ENCODE results near the gene USP25. TPM values are rescaled to one million over a fixed set of nuclear protein-coding genes. Genes with fewer than 3 reads are reported as not detected.

Gene USP25
- total and polyA plus RNA-seq, 9 of the 15 experiments (the other 6 are each of a cell fraction or from before 2014, with no cell fraction given): 7.8 to 44.9 (median 31.4) TPM

GRCh38 chr21:15731243-15731613 lies 1.4 kb downstream of the USP25 start (continued):
- TF ChIP-seq FUS (optimal IDR thresholded peaks at IDR 0.05; ENCODE audit: low read depth, low read length): no peak
- TF ChIP-seq CREB3L1 (IDR thresholded peaks at IDR 0.05; ENCODE audit: borderline replicate concordance, low read depth): no peak
- TF ChIP-seq, protein P1, sequence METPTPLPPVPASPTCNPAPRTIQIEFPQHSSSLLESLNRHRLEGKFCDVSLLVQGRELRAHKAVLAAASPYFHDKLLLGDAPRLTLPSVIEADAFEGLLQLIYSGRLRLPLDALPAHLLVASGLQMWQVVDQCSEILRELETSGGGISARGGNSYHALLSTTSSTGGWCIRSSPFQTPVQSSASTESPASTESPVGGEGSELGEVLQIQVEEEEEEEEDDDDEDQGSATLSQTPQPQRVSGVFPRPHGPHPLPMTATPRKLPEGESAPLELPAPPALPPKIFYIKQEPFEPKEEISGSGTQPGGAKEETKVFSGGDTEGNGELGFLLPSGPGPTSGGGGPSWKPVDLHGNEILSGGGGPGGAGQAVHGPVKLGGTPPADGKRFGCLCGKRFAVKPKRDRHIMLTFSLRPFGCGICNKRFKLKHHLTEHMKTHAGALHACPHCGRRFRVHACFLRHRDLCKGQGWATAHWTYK (CRISPR knock-in tag; IDR thresholded peaks at IDR 0.05): no peak
- no peak for TF ChIP-seq KLF16 (IDR thresholded peaks at IDR 0.05)
- no peak for TF ChIP-seq FOXM1 (IDR thresholded peaks at IDR 0.05; ENCODE audit: low read depth)
- no peak for TF ChIP-seq FOXM1 (CRISPR knock-in tag; IDR thresholded peaks at IDR 0.05; ENCODE audit: low read depth)
- TF ChIP-seq ARID2 (IDR thresholded peaks at IDR 0.05): no peak
- no peak for TF ChIP-seq ZKSCAN8 (CRISPR knock-in tag; IDR thresholded peaks at IDR 0.05)
- TF ChIP-seq, protein P2, sequence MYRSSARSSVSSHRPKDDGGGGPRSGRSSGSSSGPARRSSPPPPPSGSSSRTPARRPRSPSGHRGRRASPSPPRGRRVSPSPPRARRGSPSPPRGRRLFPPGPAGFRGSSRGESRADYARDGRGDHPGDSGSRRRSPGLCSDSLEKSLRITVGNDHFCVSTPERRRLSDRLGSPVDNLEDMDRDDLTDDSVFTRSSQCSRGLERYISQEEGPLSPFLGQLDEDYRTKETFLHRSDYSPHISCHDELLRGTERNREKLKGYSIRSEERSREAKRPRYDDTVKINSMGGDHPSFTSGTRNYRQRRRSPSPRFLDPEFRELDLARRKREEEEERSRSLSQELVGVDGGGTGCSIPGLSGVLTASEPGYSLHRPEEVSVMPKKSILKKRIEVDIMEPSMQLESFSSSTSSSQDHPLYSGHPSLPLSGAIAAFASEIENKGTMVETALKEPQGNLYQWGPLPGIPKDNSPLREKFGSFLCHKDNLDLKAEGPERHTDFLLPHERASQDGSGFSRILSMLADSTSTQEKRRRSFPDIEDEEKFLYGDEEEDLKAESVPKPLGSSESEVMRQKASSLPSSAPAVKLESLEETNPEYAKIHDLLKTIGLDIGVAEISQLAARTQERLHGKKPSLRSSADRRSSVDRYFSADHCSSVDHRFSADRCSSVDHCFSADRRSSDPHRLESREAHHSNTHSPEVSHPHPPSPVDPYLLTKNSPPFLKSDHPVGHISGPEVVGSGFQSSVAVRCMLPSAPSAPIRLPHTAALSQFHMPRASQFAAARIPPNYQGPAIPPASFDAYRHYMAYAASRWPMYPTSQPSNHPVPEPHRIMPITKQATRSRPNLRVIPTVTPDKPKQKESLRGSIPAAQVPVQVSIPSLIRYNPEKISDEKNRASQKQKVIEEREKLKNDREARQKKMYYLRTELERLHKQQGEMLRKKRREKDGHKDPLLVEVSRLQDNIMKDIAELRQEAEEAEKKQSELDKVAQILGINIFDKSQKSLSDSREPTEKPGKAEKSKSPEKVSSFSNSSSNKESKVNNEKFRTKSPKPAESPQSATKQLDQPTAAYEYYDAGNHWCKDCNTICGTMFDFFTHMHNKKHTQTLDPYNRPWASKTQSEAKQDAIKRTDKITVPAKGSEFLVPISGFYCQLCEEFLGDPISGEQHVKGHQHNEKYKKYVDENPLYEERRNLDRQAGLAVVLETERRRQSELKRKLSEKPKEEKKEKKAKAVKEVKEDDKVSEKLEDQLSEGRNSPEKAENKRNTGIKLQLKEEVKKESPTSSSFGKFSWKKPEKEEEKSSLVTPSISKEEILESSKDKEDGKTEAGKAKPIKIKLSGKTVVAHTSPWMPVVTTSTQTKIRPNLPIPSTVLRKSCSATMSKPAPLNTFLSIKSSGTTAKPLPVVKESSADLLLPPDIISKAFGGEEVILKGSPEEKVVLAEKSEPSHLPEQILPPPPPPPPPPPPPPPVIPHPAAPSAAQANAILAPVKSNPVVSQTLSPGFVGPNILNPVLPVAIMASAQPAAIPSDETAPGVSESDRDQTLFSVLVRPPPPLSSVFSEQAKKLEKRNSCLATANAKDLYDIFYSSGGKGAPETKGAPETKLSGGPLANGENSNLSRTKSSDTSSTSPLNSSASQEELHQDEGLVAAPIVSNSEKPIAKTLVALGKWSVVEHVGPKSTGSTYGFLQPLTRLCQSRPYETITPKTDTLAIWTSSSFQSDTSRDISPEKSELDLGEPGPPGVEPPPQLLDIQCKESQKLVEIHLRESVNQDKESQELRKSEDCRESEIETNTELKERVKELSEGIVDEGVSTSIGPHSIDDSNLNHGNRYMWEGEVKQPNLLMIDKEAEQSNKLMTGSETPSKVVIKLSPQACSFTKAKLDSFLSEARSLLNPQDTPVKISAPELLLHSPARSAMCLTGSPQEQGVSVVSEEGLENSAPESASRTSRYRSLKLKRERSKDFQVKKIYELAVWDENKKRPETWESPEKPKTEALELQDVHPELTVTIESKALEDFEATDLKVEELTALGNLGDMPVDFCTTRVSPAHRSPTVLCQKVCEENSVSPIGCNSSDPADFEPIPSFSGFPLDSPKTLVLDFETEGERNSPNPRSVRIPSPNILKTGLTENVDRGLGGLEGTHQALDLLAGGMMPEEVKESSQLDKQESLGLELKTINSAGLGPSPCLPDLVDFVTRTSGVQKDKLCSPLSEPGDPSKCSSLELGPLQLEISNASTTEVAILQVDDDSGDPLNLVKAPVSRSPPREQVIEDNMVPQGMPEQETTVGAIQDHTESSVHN (IDR thresholded peaks at IDR 0.05; ENCODE audit: borderline replicate concordance in 1 of 2, low read depth in 1 of 2): 0 out of 4 replicates have a peak, but pooled peaks of 1 of the 2 experiments have one; percentile 2
- 0 out of 2 replicates have a peak, but pooled peaks have one; percentile 52 for TF ChIP-seq KLF1 (tag; IDR thresholded peaks at IDR 0.05)
- TF ChIP-seq NR1H2 (CRISPR knock-in tag; IDR thresholded peaks at IDR 0.05): no peak
- TF ChIP-seq PPARD (CRISPR knock-in tag; IDR thresholded peaks at IDR 0.05): no peak
- TF ChIP-seq, protein P3, sequence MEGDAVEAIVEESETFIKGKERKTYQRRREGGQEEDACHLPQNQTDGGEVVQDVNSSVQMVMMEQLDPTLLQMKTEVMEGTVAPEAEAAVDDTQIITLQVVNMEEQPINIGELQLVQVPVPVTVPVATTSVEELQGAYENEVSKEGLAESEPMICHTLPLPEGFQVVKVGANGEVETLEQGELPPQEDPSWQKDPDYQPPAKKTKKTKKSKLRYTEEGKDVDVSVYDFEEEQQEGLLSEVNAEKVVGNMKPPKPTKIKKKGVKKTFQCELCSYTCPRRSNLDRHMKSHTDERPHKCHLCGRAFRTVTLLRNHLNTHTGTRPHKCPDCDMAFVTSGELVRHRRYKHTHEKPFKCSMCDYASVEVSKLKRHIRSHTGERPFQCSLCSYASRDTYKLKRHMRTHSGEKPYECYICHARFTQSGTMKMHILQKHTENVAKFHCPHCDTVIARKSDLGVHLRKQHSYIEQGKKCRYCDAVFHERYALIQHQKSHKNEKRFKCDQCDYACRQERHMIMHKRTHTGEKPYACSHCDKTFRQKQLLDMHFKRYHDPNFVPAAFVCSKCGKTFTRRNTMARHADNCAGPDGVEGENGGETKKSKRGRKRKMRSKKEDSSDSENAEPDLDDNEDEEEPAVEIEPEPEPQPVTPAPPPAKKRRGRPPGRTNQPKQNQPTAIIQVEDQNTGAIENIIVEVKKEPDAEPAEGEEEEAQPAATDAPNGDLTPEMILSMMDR (IDR thresholded peaks at IDR 0.05 in 2 of 3, conservative IDR thresholded peaks at IDR 0.05 in 1 of 3; ENCODE audit: insufficient read depth in 2 of 3, low read depth in 1 of 3, low read length in 3 of 3): no peak
- TF ChIP-seq COPS2 (conservative IDR thresholded peaks at IDR 0.05): no peak
- no peak for TF ChIP-seq FOXA1 (IDR thresholded peaks at IDR 0.05; ENCODE audit: borderline replicate concordance)
- TF ChIP-seq ZNF79 (CRISPR knock-in tag; IDR thresholded peaks at IDR 0.05; ENCODE audit: low read depth): no peak
